Activated T-cell treated with anti-CD3 and anti-CD28 coated beads, Interleukin-2, amount 50 U/mL, for 4 hours (primary cell): ENCODE data around the gene ACRV1. TPM values are rescaled to one million over a fixed set of nuclear protein-coding genes. Genes with fewer than 3 reads are reported as not detected.

Experiments
- ATAC-seq, 2 donors: fragments of 200-7000 bp; cut with Tn5 transposase; one replicate each; pipeline ENCODE4 v1.10.0; 2021
- DNase-seq: peaks from one replicate; pipeline ENCODE4 v3.0.0-alpha.2; 2020
- H3K27me3 Mint-ChIP-seq: one replicate; pipeline ENCODE4 v1.8.0; 2021; ENCODE audit warnings: low read depth, mixed read lengths
- H3K36me3 Mint-ChIP-seq: one replicate; pipeline ENCODE4 v1.8.0; 2022; ENCODE audit warnings: mixed read lengths; ENCODE audit not compliant: insufficient read depth
- H3K4me1 Mint-ChIP-seq: one replicate; pipeline ENCODE4 v1.8.0; 2021; ENCODE audit warnings: low read depth, mixed read lengths
- H3K4me3 Mint-ChIP-seq: one replicate; pipeline ENCODE4 v1.8.0; 2021; ENCODE audit warnings: mild to moderate bottlenecking, moderate library complexity, mixed read lengths
- H3K9me3 Mint-ChIP-seq: one replicate; pipeline ENCODE4 v1.8.0; 2021; ENCODE audit warnings: mixed read lengths
- total RNA-seq, 3 donors: library from RNA; stranded (reverse); gene quantifications; one replicate each; pipeline ENCODE4 v1.2.1, GENCODE V29; 2021

The ACRV1 gene
- total RNA-seq, 3 donors from 2014 or later = not detected

DNA sequence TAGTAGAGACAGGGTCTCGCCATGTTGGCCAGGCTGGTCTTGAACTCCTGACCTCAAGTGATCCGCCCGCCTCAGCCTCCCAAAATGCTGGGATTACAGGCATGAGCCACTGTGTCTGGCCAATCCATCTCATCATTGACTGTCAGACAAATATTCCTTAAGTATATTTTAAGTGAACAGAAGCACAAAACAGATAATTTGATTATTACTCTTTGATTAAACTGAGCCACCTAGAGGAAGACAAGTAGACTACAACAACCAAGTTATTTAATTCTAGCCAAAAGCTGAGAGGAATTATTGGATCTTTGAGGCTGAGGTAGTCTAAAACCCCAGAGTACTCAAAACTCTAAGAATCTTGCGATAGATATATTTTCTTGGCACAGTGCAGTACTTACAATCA lies 1.2 kb downstream of the ACRV1 start:
- Mint-ChIP-seq H3K27me3 (no peaks in the 10 kb centered on the region), H3K9me3 (no peaks in the 10 kb centered on the region), H3K4me3 (no peak overlapping the region), H3K4me1 (no peaks in the 10 kb centered on the region), H3K36me3 (no peaks in the 10 kb centered on the region)
- DNase-seq (no peak), ATAC-seq (no peak)

- Mint-ChIP-seq H3K27me3 (no peaks in the 10 kb centered on the region), H3K4me1 (no peaks in the 10 kb centered on the region), H3K9me3 (no peaks in the 10 kb centered on the region), H3K4me3 (no peak overlapping the region), H3K36me3 (peaks cover 3% of the 10 kb centered on the region)
- ATAC-seq (no peak), DNase-seq (no peak)
Measured at GRCh38 chr11:125675196-125675595, 5.5 kb downstream of the ACRV1 start.

DNA sequence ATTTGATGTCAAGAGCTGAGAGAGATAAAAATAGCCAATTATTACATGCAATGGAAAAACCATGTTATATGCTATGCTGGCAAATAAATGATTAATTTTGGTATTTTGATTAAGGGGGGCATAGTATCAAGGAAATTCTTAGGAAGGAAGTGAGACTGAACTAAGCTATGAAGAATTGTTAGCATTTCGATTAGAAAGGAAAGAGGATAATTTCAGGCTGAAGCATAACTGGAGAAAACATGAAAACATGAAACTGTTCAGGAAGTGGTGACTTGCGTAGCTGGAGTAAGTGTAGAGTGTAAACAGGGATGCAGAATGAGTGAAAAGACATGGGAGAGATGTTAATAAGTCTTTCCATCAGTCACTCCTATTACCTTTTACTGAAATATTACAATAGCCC lies 6.4 kb downstream of the ACRV1 start:
- peaks cover 6% of the 10 kb centered on the region for H3K36me3 Mint-ChIP-seq
- no peaks in the 10 kb centered on the region for H3K27me3 Mint-ChIP-seq
- ATAC-seq (no peak), DNase-seq (no peak)
- H3K4me3 Mint-ChIP-seq = no peak overlapping the region
- no peaks in the 10 kb centered on the region for H3K4me1 Mint-ChIP-seq
- H3K9me3 Mint-ChIP-seq = no peaks in the 10 kb centered on the region

DNA sequence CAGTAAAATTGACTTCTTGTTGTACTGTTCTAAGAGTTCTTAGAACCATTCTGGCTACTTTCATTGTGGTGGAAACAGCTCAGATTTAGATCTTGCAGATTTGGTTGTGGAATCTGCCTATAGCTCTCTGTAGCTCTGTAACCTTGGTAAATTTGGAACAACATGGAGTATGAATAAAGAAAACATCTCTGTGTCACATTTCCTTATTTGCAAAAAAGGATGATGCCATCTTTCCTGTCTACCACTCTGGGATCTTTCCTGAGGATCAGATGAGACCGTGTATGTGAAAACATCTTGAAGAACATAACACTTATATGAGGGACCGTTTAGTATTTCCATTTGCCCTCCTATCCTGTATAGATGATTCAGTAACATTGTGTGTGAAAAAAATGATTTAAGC lies 9.1 kb downstream of the ACRV1 start:
- H3K9me3 Mint-ChIP-seq = peaks cover 4% of the 10 kb centered on the region
- H3K4me3 Mint-ChIP-seq = no peak overlapping the region
- no peak for ATAC-seq
- peaks cover 15% of the 10 kb centered on the region for H3K36me3 Mint-ChIP-seq
- no peaks in the 10 kb centered on the region for H3K27me3 Mint-ChIP-seq
- H3K4me1 Mint-ChIP-seq = no peaks in the 10 kb centered on the region
- no peak for DNase-seq

DNA sequence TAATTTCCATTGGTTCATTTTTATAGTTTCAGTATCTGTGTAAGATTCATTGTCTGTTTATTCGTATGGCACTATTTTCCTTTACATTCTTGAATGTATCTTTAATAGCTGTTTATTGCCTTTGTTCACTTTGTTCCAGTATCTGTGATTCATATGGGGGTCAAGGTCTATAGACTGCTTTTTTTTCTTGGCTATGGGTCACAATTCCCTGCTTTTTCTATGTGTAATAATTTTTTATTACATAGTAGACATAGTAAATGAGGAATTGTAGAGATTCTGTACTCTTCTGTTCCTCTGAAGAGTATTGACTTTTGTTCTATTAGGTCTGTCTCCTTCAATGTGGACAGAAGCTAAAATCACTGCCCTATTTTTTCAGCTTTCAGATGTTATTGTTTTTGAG lies 10.5 kb downstream of the ACRV1 start:
- Mint-ChIP-seq H3K27me3 (no peaks in the 10 kb centered on the region), H3K36me3 (peaks cover 17% of the 10 kb centered on the region), H3K4me1 (no peaks in the 10 kb centered on the region), H3K9me3 (peaks cover 7% of the 10 kb centered on the region), H3K4me3 (no peak overlapping the region)
- DNase-seq (no peak), ATAC-seq (no peak)

- H3K4me1 Mint-ChIP-seq = no peaks in the 10 kb centered on the region
- H3K36me3 Mint-ChIP-seq = peaks cover 18% of the 10 kb centered on the region
- H3K9me3 Mint-ChIP-seq = peaks cover 9% of the 10 kb centered on the region
- ATAC-seq (no peak), DNase-seq (no peak)
- H3K4me3 Mint-ChIP-seq = no peak overlapping the region
- H3K27me3 Mint-ChIP-seq = no peaks in the 10 kb centered on the region
Measured at GRCh38 chr11:125667151-125667550, 13.5 kb downstream of the ACRV1 start.

DNA sequence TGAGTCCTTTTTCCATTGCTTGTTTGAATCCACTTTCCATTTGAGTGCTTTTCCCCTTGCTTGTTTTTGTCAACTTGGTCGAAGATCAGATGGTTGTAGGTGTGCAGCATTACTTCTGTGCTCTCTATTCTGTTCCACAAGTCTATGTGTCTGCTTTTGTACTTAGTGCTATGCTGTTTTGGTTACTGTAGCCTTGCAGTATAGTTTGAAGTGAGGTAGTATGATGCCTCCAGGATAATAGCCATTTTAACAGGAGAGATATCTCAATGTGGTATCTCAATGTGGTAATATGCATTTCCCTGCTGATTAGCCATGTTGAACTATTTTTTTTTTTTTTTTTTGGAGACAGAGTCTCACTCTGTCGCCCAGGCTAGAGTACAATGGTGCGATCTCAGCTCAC lies 16.7 kb downstream of the ACRV1 start:
- peaks cover 12% of the 10 kb centered on the region for H3K36me3 Mint-ChIP-seq
- no peaks in the 10 kb centered on the region for H3K4me1 Mint-ChIP-seq
- no peak overlapping the region for H3K4me3 Mint-ChIP-seq
- DNase-seq = no peak
- ATAC-seq = peak in 1 of 2 donors; percentile 23
- no peaks in the 10 kb centered on the region for H3K27me3 Mint-ChIP-seq
- H3K9me3 Mint-ChIP-seq = peaks cover 9% of the 10 kb centered on the region

- Mint-ChIP-seq H3K4me3 (no peak overlapping the region), H3K27me3 (no peaks in the 10 kb centered on the region), H3K4me1 (no peaks in the 10 kb centered on the region), H3K9me3 (peaks cover 9% of the 10 kb centered on the region), H3K36me3 (peaks cover 9% of the 10 kb centered on the region)
- DNase-seq (no peak), ATAC-seq (peak in 1 of 2 donors; percentile 48)
Measured at GRCh38 chr11:125662689-125663088, 18.0 kb downstream of the ACRV1 start.

GRCh38 chr11:125649465-125650166 lies 31.0 kb downstream of the ACRV1 start:
- H3K4me1 Mint-ChIP-seq = peaks cover 6% of the 10 kb centered on the region
- H3K36me3 Mint-ChIP-seq = peaks cover 13% of the 10 kb centered on the region
- no peaks in the 10 kb centered on the region for H3K27me3 Mint-ChIP-seq
- H3K4me3 Mint-ChIP-seq = no peak overlapping the region
- DNase-seq = no peak
- ATAC-seq = no peak
- no peaks in the 10 kb centered on the region for H3K9me3 Mint-ChIP-seq

DNA sequence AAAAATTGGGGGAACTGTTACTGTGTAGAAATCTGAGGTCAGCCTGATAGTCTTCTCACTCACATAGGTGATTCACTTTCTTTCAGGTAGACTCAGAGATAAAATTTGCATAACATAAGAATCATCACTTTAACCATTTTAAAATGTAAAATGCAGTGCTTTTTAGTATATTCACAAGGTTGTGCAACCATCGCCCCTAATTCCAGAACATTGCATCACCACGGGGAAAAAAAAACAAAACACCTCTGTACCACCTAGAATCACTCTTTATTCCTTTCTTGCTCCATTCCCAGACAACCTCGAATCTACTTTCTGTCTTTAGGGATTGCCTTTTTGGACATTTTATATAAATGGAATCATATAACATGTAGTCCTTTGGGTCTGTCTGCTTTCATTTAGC lies 34.8 kb downstream of the ACRV1 start:
- Mint-ChIP-seq H3K4me1 (peaks cover 6% of the 10 kb centered on the region), H3K27me3 (no peaks in the 10 kb centered on the region), H3K36me3 (peaks cover 21% of the 10 kb centered on the region)

GRCh38 chr11:125638315-125638714 lies 42.3 kb downstream of the ACRV1 start:
- H3K4me3 Mint-ChIP-seq = no peak overlapping the region
- H3K27me3 Mint-ChIP-seq = no peaks in the 10 kb centered on the region

More for the DNA sequence above, 34.8 kb downstream of the ACRV1 start:
- Mint-ChIP-seq H3K9me3 (no peaks in the 10 kb centered on the region), H3K4me3 (no peak overlapping the region)
- no peak for ATAC-seq
- no peak for DNase-seq

GRCh38 chr11:125637840-125638239 lies 42.8 kb downstream of the ACRV1 start:
- H3K27me3 Mint-ChIP-seq = no peaks in the 10 kb centered on the region
- ATAC-seq = no peak
- no peak for DNase-seq
- H3K4me3 Mint-ChIP-seq = no peak overlapping the region
- no peaks in the 10 kb centered on the region for H3K4me1 Mint-ChIP-seq
- no peaks in the 10 kb centered on the region for H3K9me3 Mint-ChIP-seq
- H3K36me3 Mint-ChIP-seq = peaks cover 35% of the 10 kb centered on the region

More at GRCh38 chr11:125638315-125638714, 42.3 kb downstream of the ACRV1 start:
- no peak for ATAC-seq
- H3K36me3 Mint-ChIP-seq = peaks cover 35% of the 10 kb centered on the region
- H3K9me3 Mint-ChIP-seq = no peaks in the 10 kb centered on the region
- no peak for DNase-seq
- no peaks in the 10 kb centered on the region for H3K4me1 Mint-ChIP-seq

DNA sequence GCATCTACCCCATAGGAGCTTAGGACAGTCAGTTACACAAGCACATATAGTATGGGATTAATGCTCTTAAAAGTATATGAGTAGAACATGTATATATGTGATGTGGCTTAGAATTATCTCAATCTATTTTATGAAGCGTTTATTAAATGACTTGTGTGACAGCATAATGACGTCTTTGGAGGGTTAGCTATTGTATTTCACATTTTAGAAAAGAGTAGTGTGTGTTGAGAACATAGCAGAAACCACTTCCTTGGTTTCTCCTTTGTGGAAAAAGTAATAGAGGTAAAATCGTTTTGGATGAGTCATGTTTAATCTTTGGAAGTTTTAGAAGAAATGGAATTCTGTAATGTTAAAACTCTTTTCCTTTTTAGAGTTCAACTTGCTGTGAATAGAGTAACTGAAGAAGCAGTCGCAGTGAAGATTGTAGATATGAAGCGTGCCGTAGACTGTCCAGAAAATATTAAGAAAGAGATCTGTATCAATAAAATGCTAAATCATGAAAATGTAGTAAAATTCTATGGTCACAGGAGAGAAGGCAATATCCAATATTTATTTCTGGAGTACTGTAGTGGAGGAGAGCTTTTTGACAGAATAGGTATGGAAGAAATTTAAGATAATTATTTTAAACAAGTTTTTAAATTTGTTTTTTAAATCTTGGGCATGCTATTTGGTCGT lies 53.3 kb downstream of the ACRV1 start:
- H3K4me1 Mint-ChIP-seq = peaks cover 17% of the 10 kb centered on the region
- peaks cover 6% of the 10 kb centered on the region for H3K36me3 Mint-ChIP-seq
- ATAC-seq (no peak), DNase-seq (no peak)
- H3K4me3 Mint-ChIP-seq = peak overlapping the region; percentile 97
- no peaks in the 10 kb centered on the region for H3K27me3 Mint-ChIP-seq
- no peaks in the 10 kb centered on the region for H3K9me3 Mint-ChIP-seq

DNA sequence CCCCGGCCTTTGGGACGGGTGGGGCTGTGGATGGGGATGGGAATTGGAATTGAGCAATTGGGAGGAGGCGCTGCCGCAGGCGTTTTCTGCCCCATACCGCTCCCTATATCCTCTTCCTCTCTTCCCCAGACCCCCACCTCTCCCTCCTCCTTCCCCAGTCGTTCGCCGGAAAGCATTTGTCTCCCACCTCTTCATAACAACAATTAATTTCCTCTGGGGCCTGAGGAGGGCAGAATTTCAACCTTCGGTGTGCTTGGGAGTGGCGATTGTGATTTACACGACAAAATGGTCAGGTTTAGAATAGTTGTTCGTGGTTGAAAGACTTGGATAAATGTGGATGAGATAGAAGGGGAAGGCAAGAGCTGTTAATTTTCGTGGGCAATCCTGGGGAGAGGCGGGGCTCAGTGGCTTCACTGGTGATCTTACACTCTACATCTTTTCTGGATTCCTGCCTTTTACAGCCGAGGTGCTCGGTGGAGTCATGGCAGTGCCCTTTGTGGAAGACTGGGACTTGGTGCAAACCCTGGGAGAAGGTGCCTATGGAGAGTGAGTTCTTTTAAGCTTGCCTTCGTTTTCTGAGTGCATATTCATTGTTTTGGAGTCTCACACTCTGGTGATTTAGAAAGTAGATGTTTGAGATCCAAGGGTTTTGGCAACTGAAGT lies 54.2 kb downstream of the ACRV1 start:
- DNase-seq (no peak), ATAC-seq (peak; percentile 17 to 40)
- peak overlapping the region; percentile 97 for H3K4me3 Mint-ChIP-seq
- peaks cover 6% of the 10 kb centered on the region for H3K36me3 Mint-ChIP-seq
- H3K27me3 Mint-ChIP-seq = no peaks in the 10 kb centered on the region
- no peaks in the 10 kb centered on the region for H3K9me3 Mint-ChIP-seq
- peaks cover 17% of the 10 kb centered on the region for H3K4me1 Mint-ChIP-seq
